Parathyroid adenoma (tissue), 2 donors: Measurements from ENCODE around the gene VAPB.

ENCODE experiments used
- H2AFZ ChIP-seq: fragments of 300-600 bp; sonication (generic); one replicate; pipeline ENCODE4 v1.7.0; 2017; ENCODE audit warnings: antibody characterized with exemption, mild to moderate bottlenecking
- H3K27ac ChIP-seq: fragments of 300-600 bp; sonication (generic); one replicate; pipeline ENCODE4 v1.7.0; 2017
- H3K27me3 ChIP-seq: fragments of 300-600 bp; sonication (generic); one replicate; pipeline ENCODE4 v1.7.0; 2017; ENCODE audit warnings: low read length; ENCODE audit not compliant: control insufficient read depth, insufficient read depth
- H3K36me3 ChIP-seq: fragments of 300-600 bp; sonication (generic); one replicate; pipeline ENCODE4 v1.7.0; 2017; ENCODE audit warnings: low read length; ENCODE audit not compliant: control insufficient read depth, insufficient read depth
- H3K4me1 ChIP-seq: fragments of 300-600 bp; sonication (generic); one replicate; pipeline ENCODE4 v1.7.0; 2017; ENCODE audit warnings: control low read depth
- H3K4me2 ChIP-seq: fragments of 300-600 bp; sonication (generic); one replicate; pipeline ENCODE4 v1.7.0; 2017; ENCODE audit warnings: low read length
- H3K4me3 ChIP-seq: fragments of 300-600 bp; sonication (generic); one replicate; pipeline ENCODE4 v1.7.0; 2017; ENCODE audit warnings: low read depth, low read length
- H3K79me2 ChIP-seq: fragments of 300-600 bp; sonication (generic); one replicate; pipeline ENCODE4 v1.7.0; 2017; ENCODE audit warnings: control low read depth
- H3K9ac ChIP-seq: fragments of 300-600 bp; sonication (generic); one replicate; pipeline ENCODE4 v1.7.0; 2017; ENCODE audit warnings: mild to moderate bottlenecking
- H3K9me3 ChIP-seq: fragments of 300-600 bp; sonication (generic); one replicate; pipeline ENCODE4 v1.7.0; 2017; ENCODE audit warnings: low read length; ENCODE audit not compliant: control insufficient read depth
- CTCF ChIP-seq: fragments of 300-600 bp; sonication (generic); IDR thresholded peaks from one replicate; pipeline ENCODE4 v1.7.0; 2017; ENCODE audit warnings: antibody characterized with exemption, mild to moderate bottlenecking
- donor health status: primary hyperparathyroidism.

Gene VAPB

GRCh38 chr20:58360936-58361335 lies 28.1 kb upstream of the VAPB start:
- H3K79me2 ChIP-seq = no peaks in the 10 kb centered on the region
- H3K36me3 ChIP-seq = no peaks in the 10 kb centered on the region
- no peaks in the 10 kb centered on the region for H3K4me1 ChIP-seq
- no peak overlapping the region for H3K9ac ChIP-seq
- TF ChIP-seq CTCF = no peak
- no peak overlapping the region for H3K27ac ChIP-seq
- no peaks in the 10 kb centered on the region for H3K9me3 ChIP-seq
- no peak overlapping the region for H3K4me3 ChIP-seq
- H3K27me3 ChIP-seq = no peaks in the 10 kb centered on the region
- no peak overlapping the region for H3K4me2 ChIP-seq
- H2AFZ ChIP-seq = no peak overlapping the region

- H3K9ac ChIP-seq = no peak overlapping the region
These were observed 27.4 kb upstream of the VAPB start for GRCh38 chr20:58361481-58362205.

GRCh38 chr20:58362206-58362516 lies 26.9 kb upstream of the VAPB start:
- TF ChIP-seq CTCF = no peak
- H3K27me3 ChIP-seq = no peaks in the 10 kb centered on the region
- H3K4me3 ChIP-seq = no peak overlapping the region
- H3K27ac ChIP-seq = no peak overlapping the region
- no peaks in the 10 kb centered on the region for H3K9me3 ChIP-seq
- H3K4me1 ChIP-seq = no peaks in the 10 kb centered on the region
- no peak overlapping the region for H2AFZ ChIP-seq
- no peak overlapping the region for H3K4me2 ChIP-seq
- H3K9ac ChIP-seq = no peak overlapping the region
- no peaks in the 10 kb centered on the region for H3K36me3 ChIP-seq
- no peaks in the 10 kb centered on the region for H3K79me2 ChIP-seq

More at GRCh38 chr20:58361481-58362205, 27.4 kb upstream of the VAPB start:
- no peak overlapping the region for H3K4me2 ChIP-seq
- H3K27me3 ChIP-seq = no peaks in the 10 kb centered on the region
- no peaks in the 10 kb centered on the region for H3K36me3 ChIP-seq
- H3K27ac ChIP-seq = no peak overlapping the region
- H3K4me1 ChIP-seq = no peaks in the 10 kb centered on the region
- H3K9me3 ChIP-seq = no peaks in the 10 kb centered on the region
- no peak overlapping the region for H3K4me3 ChIP-seq
- H3K79me2 ChIP-seq = no peaks in the 10 kb centered on the region
- no peak overlapping the region for H2AFZ ChIP-seq
- TF ChIP-seq CTCF = no peak

- H3K27me3 ChIP-seq = no peaks in the 10 kb centered on the region
- no peak overlapping the region for H2AFZ ChIP-seq
- no peaks in the 10 kb centered on the region for H3K79me2 ChIP-seq
- no peaks in the 10 kb centered on the region for H3K4me1 ChIP-seq
- H3K27ac ChIP-seq = no peak overlapping the region
- H3K4me2 ChIP-seq = no peak overlapping the region
- no peak overlapping the region for H3K9ac ChIP-seq
- no peaks in the 10 kb centered on the region for H3K9me3 ChIP-seq
- no peak overlapping the region for H3K4me3 ChIP-seq
- no peak for TF ChIP-seq CTCF
- no peaks in the 10 kb centered on the region for H3K36me3 ChIP-seq
These were observed 26.1 kb upstream of the VAPB start for GRCh38 chr20:58362970-58363369.

- no peak overlapping the region for H2AFZ ChIP-seq
- H3K79me2 ChIP-seq = no peaks in the 10 kb centered on the region
- no peak overlapping the region for H3K4me2 ChIP-seq
- H3K4me3 ChIP-seq = no peak overlapping the region
- H3K9me3 ChIP-seq = no peaks in the 10 kb centered on the region
- TF ChIP-seq CTCF = no peak
- no peaks in the 10 kb centered on the region for H3K27me3 ChIP-seq
- no peaks in the 10 kb centered on the region for H3K4me1 ChIP-seq
- no peak overlapping the region for H3K27ac ChIP-seq
- no peaks in the 10 kb centered on the region for H3K36me3 ChIP-seq
- H3K9ac ChIP-seq = no peak overlapping the region
These were observed 22.2 kb upstream of the VAPB start for GRCh38 chr20:58366866-58367265.
